Astrocyte (in vitro differentiated cells and primary cell): ENCODE measurements around the gene IL9. TPM values are rescaled to one million over a fixed set of nuclear protein-coding genes. Genes with fewer than 3 reads are reported as not detected.
A peak's percentile ranks its signal among the peaks of the same experiment; 100 is the strongest.

Experiments used
- DNase-seq: peaks from one replicate; pipeline ENCODE4 v3.0.0-alpha.2; 2010; ENCODE audit warnings: low read depth
- FAIRE-seq: peaks from 2 replicates; lab custom pipeline; 2011; peaks lifted over from hg19 to GRCh38; lab: Jason Lieb, UNC
- H2AFZ ChIP-seq: 2 replicates; pipeline ENCODE4 v1.6.0; 2012; ENCODE audit warnings: low read depth, low read length, inconsistent platforms
- H3K27ac ChIP-seq: 2 replicates; pipeline ENCODE4 v1.5.1; 2011; ENCODE audit warnings: low read depth, low read length, inconsistent platforms
- H3K27me3 ChIP-seq: 2 replicates; pipeline ENCODE4 v1.6.0; 2011; ENCODE audit warnings: low read length, inconsistent platforms; ENCODE audit not compliant: insufficient read depth
- H3K36me3 ChIP-seq: 2 replicates; pipeline ENCODE4 v1.5.1; 2011; ENCODE audit warnings: low read length, inconsistent platforms; ENCODE audit not compliant: insufficient read depth
- H3K4me1 ChIP-seq: 2 replicates; pipeline ENCODE4 v1.5.1; 2011; ENCODE audit warnings: low read length, inconsistent platforms; ENCODE audit not compliant: insufficient read depth
- H3K4me2 ChIP-seq: 2 replicates; pipeline ENCODE4 v1.6.0; 2012; ENCODE audit warnings: low read length, inconsistent platforms
- H3K4me3 ChIP-seq: 2 replicates; pipeline ENCODE4 v1.5.1; 2011; ENCODE audit warnings: low read depth, mild to moderate bottlenecking, low read length, inconsistent platforms; ENCODE audit not compliant: insufficient read depth
- H3K79me2 ChIP-seq: 2 replicates; pipeline ENCODE4 v1.6.0; 2012; ENCODE audit warnings: mild to moderate bottlenecking, low read length, inconsistent platforms; ENCODE audit not compliant: insufficient read depth
- H3K9ac ChIP-seq: 2 replicates; pipeline ENCODE4 v1.6.0; 2012; ENCODE audit warnings: mild to moderate bottlenecking, low read length, inconsistent platforms
- H3K9me3 ChIP-seq: 2 replicates; pipeline ENCODE4 v1.5.1; 2012; ENCODE audit warnings: low read depth, mild to moderate bottlenecking, low read length, inconsistent platforms; ENCODE audit not compliant: insufficient read depth
- H4K20me1 ChIP-seq: 2 replicates; pipeline ENCODE4 v1.6.0; 2012; ENCODE audit warnings: low read length, inconsistent platforms; ENCODE audit not compliant: insufficient read depth
- H3K27ac Mint-ChIP-seq: one replicate; pipeline ENCODE4 v1.8.0; 2021; ENCODE audit warnings: mild to moderate bottlenecking, mixed read lengths; ENCODE audit not compliant: unreplicated experiment
- H3K27me3 Mint-ChIP-seq: one replicate; pipeline ENCODE4 v1.8.0; 2021; ENCODE audit warnings: low read depth, mixed read lengths; ENCODE audit not compliant: unreplicated experiment
- H3K36me3 Mint-ChIP-seq: one replicate; pipeline ENCODE4 v1.8.0; 2021; ENCODE audit warnings: low read depth, mixed read lengths; ENCODE audit not compliant: unreplicated experiment
- H3K4me1 Mint-ChIP-seq: one replicate; pipeline ENCODE4 v1.8.0; 2021; ENCODE audit warnings: low read depth, mixed read lengths; ENCODE audit not compliant: unreplicated experiment
- H3K4me3 Mint-ChIP-seq: one replicate; pipeline ENCODE4 v1.8.0; 2021; ENCODE audit warnings: mild to moderate bottlenecking, moderate library complexity, mixed read lengths; ENCODE audit not compliant: unreplicated experiment
- H3K9me3 Mint-ChIP-seq: one replicate; pipeline ENCODE4 v1.8.0; 2021; ENCODE audit warnings: mild to moderate bottlenecking, mixed read lengths; ENCODE audit not compliant: unreplicated experiment
- EZH2 ChIP-seq: IDR thresholded peaks from 2 replicates; pipeline ENCODE4 v1.6.1; 2012; ENCODE audit warnings: mild to moderate bottlenecking, low read length, inconsistent platforms; ENCODE audit not compliant: insufficient read depth
- total RNA-seq: library from RNA; stranded (reverse); gene quantifications from 2 replicates; pipeline ENCODE4 v1.2.1, GENCODE V29; 2021
- TF ChIP-seq, protein P1 (sequence below): IDR thresholded peaks from 2 replicates; pipeline ENCODE4 v1.5.1; 2011; ENCODE audit warnings: low read depth, mild to moderate bottlenecking, inconsistent platforms, low read length, moderate library complexity; ENCODE audit not compliant: insufficient read depth

IL9 gene
- total RNA-seq, 1 donor from 2014 or later = not detected

DNA sequence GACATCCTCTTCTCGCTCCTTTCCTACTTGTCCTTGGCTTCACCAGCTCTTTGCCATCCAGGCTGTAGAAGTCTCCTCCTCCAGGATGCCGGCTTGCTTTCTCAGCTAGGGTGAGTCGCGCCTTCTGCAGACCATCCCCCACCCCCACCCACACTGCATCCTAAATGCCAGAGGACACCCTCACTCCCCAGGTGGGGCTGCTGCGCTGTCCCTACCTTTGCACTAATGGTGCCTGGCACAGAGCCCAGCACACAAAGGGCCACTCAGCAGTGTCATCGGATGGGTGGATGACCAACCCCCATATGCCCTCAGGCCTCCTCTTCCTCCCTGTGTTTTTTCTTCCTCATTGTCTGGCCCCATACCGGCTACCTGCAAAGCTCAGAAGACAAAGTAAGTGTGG, 14.8 kb downstream of the IL9 start:
- Mint-ChIP-seq H3K4me1 (peaks cover 14% of the 10 kb centered on the region), H3K27ac (peak overlapping the region; percentile 6), H3K27me3 (peaks cover 62% of the 10 kb centered on the region), H3K9me3 (peaks cover 2% of the 10 kb centered on the region), H3K4me3 (no peak overlapping the region), H3K36me3 (no peaks in the 10 kb centered on the region)
- Histone ChIP-seq H3K4me3 (no peak overlapping the region), H4K20me1 (no peaks in the 10 kb centered on the region), H3K9me3 (no peaks in the 10 kb centered on the region), H3K9ac (no peak overlapping the region), H3K36me3 (no peaks in the 10 kb centered on the region), H3K4me2 (no peak overlapping the region), H3K27ac (no peak overlapping the region), H3K4me1 (no peaks in the 10 kb centered on the region), H3K79me2 (no peaks in the 10 kb centered on the region), H3K27me3 (peaks cover 24% of the 10 kb centered on the region), H2AFZ (no peak overlapping the region)
- FAIRE-seq (no peak), DNase-seq (no peak)
- TF ChIP-seq EZH2 = no peak
- TF ChIP-seq, protein P1, sequence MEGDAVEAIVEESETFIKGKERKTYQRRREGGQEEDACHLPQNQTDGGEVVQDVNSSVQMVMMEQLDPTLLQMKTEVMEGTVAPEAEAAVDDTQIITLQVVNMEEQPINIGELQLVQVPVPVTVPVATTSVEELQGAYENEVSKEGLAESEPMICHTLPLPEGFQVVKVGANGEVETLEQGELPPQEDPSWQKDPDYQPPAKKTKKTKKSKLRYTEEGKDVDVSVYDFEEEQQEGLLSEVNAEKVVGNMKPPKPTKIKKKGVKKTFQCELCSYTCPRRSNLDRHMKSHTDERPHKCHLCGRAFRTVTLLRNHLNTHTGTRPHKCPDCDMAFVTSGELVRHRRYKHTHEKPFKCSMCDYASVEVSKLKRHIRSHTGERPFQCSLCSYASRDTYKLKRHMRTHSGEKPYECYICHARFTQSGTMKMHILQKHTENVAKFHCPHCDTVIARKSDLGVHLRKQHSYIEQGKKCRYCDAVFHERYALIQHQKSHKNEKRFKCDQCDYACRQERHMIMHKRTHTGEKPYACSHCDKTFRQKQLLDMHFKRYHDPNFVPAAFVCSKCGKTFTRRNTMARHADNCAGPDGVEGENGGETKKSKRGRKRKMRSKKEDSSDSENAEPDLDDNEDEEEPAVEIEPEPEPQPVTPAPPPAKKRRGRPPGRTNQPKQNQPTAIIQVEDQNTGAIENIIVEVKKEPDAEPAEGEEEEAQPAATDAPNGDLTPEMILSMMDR = no peak

DNA sequence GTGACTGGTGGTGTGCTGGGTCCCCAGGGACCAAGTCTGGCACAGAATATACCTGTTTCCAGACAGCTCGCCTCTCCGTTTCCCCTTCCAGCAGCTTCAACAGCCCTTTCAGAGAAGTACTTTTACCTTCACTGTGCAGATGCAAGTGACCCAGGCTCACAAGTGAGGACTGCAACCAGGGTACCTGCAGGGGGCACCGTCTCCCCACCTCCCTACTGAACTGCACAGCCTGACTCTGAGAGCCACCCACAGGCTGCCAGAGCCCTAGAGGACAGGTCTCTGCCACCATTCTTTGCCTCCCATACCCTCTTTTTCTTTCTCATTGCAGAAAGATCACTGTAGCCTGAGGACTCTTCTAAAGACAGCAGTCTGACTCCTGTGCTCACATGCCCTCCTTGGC, 15.4 kb downstream of the IL9 start:
- Mint-ChIP-seq H3K27ac (no peak overlapping the region), H3K9me3 (peaks cover 2% of the 10 kb centered on the region), H3K4me1 (peaks cover 14% of the 10 kb centered on the region), H3K36me3 (no peaks in the 10 kb centered on the region), H3K27me3 (peaks cover 60% of the 10 kb centered on the region), H3K4me3 (no peak overlapping the region)
- Histone ChIP-seq H3K27me3 (peaks cover 28% of the 10 kb centered on the region), H3K36me3 (no peaks in the 10 kb centered on the region), H3K27ac (no peak overlapping the region), H2AFZ (no peak overlapping the region), H3K4me3 (no peak overlapping the region), H3K4me2 (no peak overlapping the region), H4K20me1 (no peaks in the 10 kb centered on the region), H3K9ac (no peak overlapping the region), H3K79me2 (no peaks in the 10 kb centered on the region), H3K9me3 (no peaks in the 10 kb centered on the region), H3K4me1 (no peaks in the 10 kb centered on the region)
- TF ChIP-seq EZH2 = no peak
- TF ChIP-seq, protein P1 = peak; percentile 22
- DNase-seq (no peak), FAIRE-seq (no peak)

DNA sequence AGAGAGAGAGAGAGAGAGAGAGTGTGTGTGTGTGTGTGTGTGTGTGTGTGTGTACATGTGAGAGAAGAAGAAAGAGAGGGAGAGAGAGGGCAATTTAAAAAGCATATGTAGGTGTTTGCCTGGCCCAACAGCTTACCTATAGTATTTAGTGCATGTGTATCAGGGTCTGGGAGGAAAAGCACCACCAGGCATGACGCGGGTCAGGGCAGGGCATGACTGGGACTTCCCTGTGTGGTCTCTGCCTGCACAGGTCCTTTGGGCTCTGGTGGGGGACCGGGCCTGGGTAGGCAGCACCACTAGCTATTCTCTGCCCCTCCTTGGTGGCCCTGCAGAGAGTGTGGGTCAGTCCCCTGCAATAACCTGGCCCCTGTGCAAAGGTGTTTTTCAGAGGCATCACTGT, 16.1 kb downstream of the IL9 start:
- Histone ChIP-seq H2AFZ (no peak overlapping the region), H3K27me3 (peaks cover 30% of the 10 kb centered on the region), H3K9ac (no peak overlapping the region), H3K36me3 (no peaks in the 10 kb centered on the region), H3K27ac (no peak overlapping the region), H3K4me1 (no peaks in the 10 kb centered on the region), H3K4me2 (no peak overlapping the region), H3K79me2 (no peaks in the 10 kb centered on the region), H3K9me3 (no peaks in the 10 kb centered on the region), H4K20me1 (no peaks in the 10 kb centered on the region), H3K4me3 (no peak overlapping the region)
- TF ChIP-seq, protein P1 = no peak
- no peak for TF ChIP-seq EZH2
- H3K27ac Mint-ChIP-seq = no peak overlapping the region
- peaks cover 2% of the 10 kb centered on the region for H3K9me3 Mint-ChIP-seq
- no peak for FAIRE-seq
- peaks cover 14% of the 10 kb centered on the region for H3K4me1 Mint-ChIP-seq
- H3K4me3 Mint-ChIP-seq = no peak overlapping the region
- H3K36me3 Mint-ChIP-seq = no peaks in the 10 kb centered on the region
- DNase-seq = no peak
- peaks cover 60% of the 10 kb centered on the region for H3K27me3 Mint-ChIP-seq
